Measurements from ENCODE around the gene MYO10. TPM values are rescaled to one million over a fixed set of nuclear protein-coding genes. Genes with fewer than 3 reads are reported as not detected.
"Not testable (repeated sequence)": the region's sequence is repeated elsewhere in the genome, so short reads cannot be mapped to it uniquely, and the experiment has no call there.

Gene MYO10
- polyA plus RNA-seq, 3 donors: 7.6 to 15.9 (median 9.3) TPM

DNA sequence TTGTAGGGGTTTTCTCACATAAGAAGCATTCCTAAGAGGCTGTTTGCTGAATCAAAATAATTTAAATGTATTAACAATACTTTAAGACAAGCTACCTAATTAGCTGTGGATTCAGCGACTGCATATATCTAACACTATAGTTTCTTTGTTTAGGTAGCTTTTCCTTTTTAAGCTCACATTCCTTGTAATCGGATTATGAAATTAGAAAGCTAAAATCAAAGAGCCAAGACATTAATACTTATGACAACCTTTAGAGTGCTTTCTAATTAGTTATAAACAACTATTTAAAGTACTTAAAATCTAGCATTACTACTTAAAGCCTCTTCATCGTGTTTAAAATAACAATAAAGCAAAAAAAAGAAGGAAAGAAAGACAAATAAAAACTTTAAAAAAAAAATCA, 182.0 kb downstream of the MYO10 start:
- WGBS, 3 donors: 71 to 80% (median 77%) methylated on average over 3 of the region's 3 CpGs
- H3K27ac ChIP-seq (ENCODE audit: low read depth, low read length): no peak overlapping the region

DNA sequence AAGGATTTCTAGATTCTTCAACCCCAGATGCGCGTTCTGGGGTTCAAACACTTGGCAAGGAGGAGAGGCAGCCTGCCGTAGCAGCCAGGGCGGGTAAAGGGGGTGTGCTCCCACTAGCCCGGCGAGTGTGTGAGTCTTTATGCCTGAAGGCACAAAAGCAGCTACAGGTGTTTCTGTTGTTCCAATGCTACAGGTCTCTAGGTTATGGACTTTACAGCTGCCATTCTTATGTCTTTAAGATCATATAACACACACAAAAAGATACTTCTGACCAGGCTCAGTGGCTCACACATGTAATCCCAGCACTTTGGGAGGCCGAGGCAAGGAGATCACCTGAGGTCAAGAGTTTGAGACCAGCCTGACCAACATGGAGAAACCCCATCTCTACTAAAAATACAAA, 185.6 kb downstream of the MYO10 start:
- no peak overlapping the region for H3K27ac ChIP-seq (ENCODE audit: low read depth, low read length)
- 90 to 97% (median 95%) methylated on average over 7 of the region's 7 CpGs for WGBS, 3 donors

DNA sequence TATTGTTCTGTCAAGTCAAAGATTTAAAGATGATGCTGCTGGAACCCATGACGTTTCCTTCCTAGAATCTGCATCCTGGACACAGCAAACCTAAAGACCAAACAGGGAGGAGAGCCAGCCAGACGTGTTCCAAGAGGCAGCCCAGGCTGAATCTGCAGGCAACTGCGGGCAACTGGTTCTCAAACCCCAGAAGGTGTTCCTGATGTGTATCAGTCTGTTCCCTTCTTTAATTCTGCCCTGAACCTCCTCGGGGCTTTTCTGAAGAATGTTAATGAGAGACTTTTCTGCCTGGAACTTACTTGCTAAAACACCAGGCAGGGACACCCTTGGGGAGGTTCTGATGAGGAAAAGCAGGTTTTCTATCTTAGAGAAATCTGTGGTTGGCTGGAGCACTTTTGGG, 186.5 kb downstream of the MYO10 start:
- WGBS, 3 donors: 74 to 79% (median 78%) methylated on average over 4 of the region's 4 CpGs

DNA sequence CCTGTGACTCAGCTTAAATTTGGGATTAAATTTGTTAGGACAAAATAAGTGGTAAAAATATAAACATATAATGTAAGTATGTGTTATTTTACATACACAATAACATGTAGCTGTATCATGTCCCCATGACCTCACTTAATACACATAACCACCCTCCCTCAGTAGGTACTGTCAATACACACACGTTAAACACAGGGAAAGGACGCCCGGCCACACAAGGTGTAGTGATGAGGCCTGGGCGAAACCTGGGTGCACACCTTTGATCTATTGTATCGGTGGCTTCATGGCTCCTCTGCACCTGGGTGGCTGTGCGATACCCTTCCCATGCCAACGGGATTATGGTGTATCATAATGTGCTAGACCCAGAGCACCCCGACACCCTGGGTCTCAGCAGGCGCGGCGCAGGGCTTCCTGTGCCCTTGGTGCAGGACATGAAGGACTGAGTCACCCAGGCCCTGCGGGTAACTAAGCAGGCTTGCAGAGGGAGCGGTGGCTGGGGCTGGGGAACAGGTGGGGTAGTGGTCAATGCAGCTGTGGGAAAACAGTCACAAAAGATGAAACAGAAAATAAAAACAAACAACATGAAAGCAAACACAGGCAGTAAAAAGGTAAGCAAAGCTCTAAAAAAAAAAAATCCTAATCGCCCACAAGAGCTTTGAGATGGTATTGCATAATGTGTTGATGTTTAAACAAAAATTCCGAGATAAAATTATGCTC, 191.8 kb downstream of the MYO10 start:
- WGBS, 3 donors: 79 to 96% (median 95%) methylated on average over 15 of the region's 15 CpGs
- no peak overlapping the region for H3K27ac ChIP-seq (ENCODE audit: low read depth, low read length)

More for the DNA sequence above, 186.5 kb downstream of the MYO10 start:
- no peak overlapping the region for H3K27ac ChIP-seq (ENCODE audit: low read depth, low read length)

DNA sequence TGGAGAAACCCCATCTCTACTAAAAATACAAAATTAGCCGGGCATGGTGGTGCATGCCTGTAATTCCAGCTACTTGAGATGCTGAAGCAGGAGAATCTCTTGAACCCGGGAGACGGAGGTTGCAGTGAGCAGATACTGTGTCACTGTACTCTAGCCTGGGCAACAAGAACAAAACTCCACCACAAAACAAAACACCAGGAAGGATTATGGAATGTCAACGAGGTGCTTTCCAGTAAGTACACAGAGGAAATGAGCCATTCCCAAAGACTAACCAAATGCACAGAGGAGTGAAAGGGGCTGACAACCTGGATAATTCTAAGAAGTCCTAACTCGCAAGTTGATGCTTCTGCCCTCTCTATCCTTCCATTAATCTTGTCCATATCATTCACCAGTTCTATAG, 193.2 kb downstream of the MYO10 start:
- 80 to 89% (median 86%) methylated on average over 5 of the region's 5 CpGs for WGBS, 3 donors
- no peak overlapping the region for H3K27ac ChIP-seq (ENCODE audit: low read depth, low read length)

DNA sequence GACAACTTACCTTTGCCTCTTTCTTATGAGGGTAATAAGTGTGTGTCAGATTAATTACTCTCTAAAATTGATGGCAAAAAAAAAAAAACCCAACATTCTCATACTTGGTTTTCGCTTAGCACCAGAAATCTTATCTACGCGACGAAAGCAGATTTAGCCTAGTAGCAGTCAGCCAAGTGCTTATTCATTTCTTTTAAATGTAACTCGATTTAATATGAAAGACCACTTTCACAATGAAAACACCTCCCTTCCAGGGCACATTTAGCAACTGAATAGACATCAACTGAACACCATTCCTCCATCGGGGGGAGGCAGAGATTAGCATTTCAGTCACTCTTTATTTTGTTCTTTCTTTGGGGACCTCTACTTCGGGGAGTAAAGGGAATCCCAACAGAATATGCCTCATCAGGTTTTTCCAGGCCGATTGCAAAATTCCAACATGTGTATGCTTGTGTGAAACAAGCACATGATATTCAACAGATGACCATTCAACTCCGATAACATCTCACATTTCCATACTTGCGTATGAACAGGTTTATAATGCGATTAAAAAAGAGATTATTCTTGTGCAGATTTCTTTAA, 195.2 kb downstream of the MYO10 start:
- H3K27ac ChIP-seq (ENCODE audit: low read depth, low read length): no peak overlapping the region
- WGBS, 3 donors: 40 to 46% (median 40%) methylated on average over 11 of the region's 11 CpGs

DNA sequence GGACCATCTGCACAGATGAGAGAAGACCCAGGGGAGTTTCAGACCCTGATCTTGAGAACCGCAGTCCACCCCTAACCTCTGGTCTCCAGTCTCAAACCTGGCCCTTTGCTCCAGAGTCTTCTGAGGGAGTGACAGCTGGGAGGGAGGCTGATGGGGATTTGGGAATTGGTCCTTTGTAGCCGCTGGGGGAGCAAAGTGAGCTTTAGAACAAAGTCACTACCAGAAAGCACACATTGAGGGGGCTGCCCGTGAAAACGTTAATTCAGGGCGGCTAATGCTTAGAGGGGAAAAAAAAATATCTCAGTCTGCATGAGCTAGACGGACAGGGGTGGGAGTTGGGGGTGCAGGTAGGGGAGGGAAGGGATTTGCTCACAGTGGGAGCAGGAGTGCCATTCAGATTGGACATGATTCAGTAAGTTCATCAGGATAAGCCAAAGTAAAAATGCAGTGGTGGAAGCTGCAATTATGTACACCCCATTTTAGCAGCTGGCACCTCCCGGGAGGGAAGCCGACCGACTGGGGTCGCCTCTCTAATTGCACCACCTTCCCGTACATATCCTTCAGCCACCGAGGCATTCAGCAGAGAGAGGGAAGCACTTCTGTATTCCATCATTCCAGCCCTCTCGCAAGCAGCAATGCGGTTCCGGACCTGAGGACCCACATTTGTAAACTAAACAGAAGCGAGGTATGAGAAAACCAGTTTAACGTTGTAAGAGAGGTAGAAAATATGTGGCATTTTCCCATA, 195.8 kb downstream of the MYO10 start:
- no peak overlapping the region for H3K27ac ChIP-seq (ENCODE audit: low read depth, low read length)
- WGBS, 3 donors: 49 to 68% (median 57%) methylated on average over 17 of the region's 17 CpGs

DNA sequence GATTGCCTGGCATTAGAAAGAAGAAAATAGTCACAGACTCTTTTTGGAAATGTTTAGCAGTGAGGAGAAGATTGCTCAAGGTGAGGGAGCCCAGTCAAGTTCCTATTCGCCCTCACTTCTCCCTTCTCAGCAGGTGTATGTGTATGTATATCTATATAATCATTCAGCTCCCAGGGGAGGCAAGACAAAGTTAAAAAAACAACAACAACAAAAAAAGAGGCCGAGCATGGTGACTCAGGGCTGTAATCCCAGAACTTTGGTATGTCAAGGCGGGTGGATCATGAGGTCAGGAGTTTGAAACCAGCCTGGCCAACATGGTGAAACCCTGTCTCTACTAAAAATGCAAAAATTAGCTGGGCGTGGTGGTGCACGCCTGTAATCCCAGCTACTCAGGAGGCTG, 197.7 kb downstream of the MYO10 start:
- not testable (repeated sequence) for H3K27ac ChIP-seq (ENCODE audit: low read depth, low read length)
- 84 to 91% (median 86%) methylated on average over 5 of the region's 5 CpGs for WGBS, 3 donors

DNA sequence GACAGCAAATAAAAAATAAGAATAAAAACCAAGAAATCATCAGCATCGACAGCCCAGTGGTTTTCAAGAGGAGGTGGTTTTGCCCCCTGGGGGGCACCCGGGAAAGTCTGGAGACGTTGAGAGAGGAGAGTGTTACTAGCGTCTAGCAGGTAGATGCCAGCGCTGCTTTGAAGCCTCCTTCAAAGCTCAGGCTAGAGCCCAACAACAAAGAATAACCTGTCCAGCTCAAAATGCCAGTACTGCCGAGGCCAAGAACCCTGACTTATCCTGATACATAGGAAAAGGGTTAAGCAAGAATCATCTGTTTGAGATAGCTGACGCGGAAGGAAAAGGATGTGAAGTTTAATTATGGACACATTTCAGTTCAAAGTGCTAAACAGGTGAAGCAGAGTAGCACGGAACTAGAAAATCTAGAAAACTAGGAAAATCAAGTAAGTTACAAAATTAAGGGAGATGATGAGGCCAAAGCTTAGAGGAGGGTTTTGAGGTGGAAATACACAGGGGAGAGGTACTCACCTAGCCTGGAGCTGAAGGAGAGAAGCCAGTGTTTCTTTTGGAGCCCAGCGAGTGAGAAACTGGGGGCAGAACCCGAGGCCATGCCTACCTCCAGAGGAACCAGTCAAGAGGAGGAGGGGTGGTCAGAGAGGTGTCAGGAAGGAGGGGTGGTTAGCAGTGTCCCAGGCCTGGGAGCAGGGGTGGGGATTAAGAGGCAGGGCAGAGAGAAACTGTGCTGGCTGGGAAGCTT, 198.3 kb downstream of the MYO10 start:
- no peak overlapping the region for H3K27ac ChIP-seq (ENCODE audit: low read depth, low read length)

DNA sequence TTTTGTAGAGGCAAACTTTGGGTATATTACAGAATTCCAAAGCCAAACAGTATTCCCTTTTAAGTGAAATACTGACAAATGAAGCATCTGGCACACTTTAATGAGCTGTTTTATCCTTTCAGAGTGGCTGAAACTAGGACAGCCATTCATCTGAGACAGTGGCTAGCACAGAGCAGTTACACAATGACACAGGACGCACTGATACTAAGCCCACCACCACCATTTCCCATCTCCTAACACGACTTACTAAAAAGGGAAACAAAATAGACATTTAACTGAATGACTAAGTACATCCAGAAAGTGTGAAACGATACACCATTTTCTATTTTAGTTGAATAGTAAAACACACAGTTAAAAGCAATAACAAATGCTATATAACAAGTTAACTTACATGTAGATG, 198.9 kb downstream of the MYO10 start:
- no peak overlapping the region for H3K27ac ChIP-seq (ENCODE audit: low read depth, low read length)
- 36 to 56% (median 54%) methylated on average over 3 of the region's 3 CpGs for WGBS, 3 donors

More for the DNA sequence above, 198.3 kb downstream of the MYO10 start:
- 54 to 81% (median 73%) methylated on average over 11 of the region's 11 CpGs for WGBS, 3 donors

DNA sequence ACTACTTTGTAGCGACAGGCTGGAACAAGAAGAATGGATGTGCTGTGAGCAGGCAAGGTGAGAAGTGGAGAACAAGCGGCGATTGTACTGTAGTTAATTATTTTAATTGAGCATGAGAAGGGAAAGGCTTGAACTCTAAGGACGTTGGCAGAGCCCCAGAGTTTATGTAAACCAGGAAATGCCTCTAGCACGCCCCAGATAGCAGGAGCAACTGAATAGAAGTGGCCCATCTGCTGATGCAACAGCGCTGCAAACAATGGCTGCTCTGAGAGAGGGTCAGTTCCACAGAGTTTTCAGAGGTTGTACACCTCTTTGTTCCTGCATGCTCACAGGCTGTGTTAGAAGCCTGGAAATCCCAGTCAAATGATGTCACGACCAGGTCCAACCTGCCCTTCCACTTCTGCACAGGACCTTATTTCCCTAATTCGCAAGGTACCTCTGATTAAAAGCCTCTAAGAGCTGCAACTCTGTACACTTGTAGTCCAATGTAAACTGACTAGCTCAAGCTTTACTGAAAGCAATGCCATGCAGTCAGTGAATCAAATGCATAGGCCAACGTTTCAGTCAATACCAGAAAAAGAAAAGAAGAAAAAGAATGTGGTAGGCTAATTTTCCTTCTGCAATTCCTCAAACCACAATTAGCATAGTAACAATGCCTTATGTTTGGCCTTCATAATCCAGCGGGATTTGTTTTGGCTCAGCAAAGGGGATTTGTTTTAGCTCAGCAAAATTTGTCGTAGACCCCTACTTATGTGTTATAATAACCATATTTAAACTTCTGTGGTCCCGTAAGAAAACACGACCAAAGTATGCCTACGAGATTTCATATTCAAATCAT, 199.7 kb downstream of the MYO10 start:
- H3K27ac ChIP-seq (ENCODE audit: low read depth, low read length): no peak overlapping the region
- 28 to 60% (median 54%) methylated on average over 14 of the region's 14 CpGs for WGBS, 3 donors

DNA sequence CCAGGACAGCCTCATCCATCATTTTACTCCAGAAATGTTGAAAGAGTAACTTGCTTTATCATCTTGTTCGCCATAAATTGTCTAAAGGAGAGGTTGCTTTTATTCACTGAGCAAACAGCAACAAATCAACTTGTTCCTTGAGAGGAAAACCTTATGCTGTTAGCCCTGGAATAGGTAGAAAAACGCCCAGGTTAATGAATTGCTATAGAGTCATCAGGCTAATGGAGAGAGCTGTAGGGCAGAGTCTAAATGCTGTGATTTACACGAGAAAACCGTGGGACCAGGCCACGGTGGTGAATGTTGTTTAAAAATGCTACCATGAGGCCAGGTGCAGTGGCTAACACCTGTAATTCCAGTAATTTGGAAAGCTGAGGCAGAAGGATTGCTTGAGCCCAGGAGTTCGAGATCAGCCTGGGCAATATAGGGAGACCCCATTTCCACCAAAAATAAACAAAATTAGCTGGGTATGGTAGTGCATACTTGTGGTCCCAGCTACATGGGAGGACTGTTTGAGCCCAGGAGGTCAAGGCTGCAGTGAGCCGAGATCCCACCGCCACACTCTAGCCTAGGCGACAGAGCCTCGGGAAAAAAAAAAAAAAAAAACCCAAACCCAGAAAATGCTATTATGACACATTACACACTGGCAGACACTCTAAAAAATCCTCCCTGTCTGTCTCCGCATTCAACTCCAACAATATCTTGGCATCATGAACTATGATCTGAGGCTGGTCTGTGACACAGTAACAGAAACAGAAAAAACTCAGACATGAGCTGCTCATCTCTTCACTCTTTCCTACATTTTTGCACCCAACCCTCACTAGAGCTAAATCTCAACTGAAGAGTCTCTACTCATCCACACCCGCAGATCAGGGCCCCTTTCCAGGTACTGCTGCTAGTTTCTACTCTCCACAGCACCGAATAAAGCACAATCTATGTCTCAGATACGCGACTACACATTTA, 200.7 kb downstream of the MYO10 start:
- 55 to 88% (median 80%) methylated on average over 15 of the region's 15 CpGs for WGBS, 3 donors
- H3K27ac ChIP-seq (ENCODE audit: low read depth, low read length): no peak overlapping the region

DNA sequence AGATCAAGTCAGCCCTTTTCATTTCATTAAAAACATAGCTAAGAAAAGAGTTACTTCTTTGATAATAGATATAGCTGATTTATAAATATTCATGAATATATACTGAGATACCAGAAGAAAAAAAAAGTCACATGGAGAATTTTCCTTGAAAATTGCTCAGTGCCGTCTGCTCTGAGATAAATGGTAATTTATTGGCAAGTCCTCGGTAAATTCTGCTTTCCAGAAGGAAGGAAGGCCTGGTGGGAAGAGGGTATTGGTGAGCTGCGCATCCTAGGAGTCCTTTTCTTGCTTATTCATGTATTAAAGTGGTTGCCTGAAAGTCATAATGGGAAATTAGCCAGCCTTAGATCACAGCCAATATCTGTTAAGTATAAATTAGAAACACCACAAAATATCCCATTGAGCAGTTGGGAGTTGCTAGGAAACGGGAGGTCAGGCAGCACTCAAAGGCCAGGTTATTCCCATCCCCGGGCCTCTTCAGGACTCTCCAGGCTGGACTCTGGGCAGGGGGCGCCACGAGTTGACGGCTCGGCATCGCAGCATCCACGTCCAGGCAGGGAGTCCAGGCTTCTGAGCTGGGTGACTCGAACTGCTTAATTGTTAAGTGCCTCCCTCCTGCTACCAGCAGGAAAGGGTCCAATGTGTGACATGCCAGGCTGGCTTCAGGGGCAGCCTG, 202.6 kb downstream of the MYO10 start:
- H3K27ac ChIP-seq (ENCODE audit: low read depth, low read length): no peak overlapping the region
- 80 to 87% (median 84%) methylated on average over 12 of the region's 12 CpGs for WGBS, 3 donors

DNA sequence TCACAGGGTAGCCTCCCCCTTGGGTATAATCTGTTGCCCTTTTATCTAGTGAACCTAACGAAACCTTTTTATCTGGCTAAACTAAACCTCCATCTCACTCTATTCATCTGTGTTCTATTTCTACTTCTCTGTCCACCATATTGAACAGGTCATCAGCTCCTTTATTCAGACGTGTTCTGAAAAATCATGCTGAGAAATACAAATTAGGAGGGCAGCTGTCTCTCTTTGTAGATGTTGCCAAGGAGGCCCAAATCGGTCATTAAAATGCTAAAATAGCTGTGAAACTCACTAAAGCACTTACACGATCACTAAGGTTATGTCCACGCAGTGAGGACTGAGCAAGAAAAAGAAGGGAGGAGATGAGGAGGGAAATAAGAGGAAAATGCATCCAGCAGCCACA, 203.7 kb downstream of the MYO10 start:
- 89 to 91% (median 89%) methylated on average over 5 of the region's 5 CpGs for WGBS, 3 donors
- no peak overlapping the region for H3K27ac ChIP-seq (ENCODE audit: low read depth, low read length)

DNA sequence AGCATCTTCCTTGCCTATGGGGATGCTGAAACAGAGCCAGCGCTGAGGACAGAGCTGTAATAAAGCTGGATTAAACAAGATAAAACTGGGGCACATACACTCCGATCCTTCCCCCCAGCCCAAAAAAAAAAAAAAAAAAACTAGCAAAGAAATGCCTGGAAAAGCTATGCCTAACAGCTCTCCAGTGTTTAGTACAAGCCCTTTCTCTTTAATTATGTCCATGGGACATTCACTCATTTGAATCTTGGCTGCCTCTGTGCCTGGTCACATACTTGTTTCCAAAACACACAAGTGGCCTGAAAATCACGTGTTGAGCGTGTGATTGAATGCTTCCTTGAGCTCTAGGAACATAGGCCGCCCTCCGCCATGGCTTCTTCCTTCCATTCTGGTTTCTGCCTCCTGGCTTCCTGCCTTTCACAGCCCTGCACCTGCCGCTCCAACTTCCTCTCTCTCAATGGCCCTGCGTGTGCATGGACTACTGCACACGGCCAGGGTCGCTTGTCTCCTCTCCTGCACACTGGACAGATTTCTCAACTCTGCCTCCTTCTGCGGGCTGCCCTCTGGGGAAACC, 208.2 kb downstream of the MYO10 start:
- WGBS, 3 donors: 15 to 28% (median 26%) methylated on average over 11 of the region's 11 CpGs
- no peak overlapping the region for H3K27ac ChIP-seq (ENCODE audit: low read depth, low read length)

DNA sequence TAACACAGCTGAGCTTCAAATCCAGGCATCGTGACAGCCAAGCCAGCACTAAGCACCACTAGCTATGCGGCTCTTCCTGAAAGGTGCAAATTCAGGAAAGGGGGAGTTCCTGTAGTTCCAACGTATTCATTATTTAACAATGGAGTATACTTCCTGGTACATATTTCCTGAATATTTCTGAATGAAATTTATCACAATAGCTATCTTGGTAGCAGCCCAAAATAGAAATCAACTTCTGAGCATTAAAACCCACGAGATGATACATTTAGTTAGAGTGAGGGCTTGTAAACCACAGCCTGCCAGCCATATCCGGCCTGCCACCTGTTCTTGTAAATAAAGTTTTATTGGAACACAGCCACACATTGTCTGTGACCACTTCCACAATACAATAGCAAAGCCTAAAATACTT, 209.5 kb downstream of the MYO10 start:
- WGBS, 3 donors: 41 to 61% (median 43%) methylated on average over 5 of the region's 5 CpGs
- no peak overlapping the region for H3K27ac ChIP-seq (ENCODE audit: low read depth, low read length)

Measured in adipose tissue (tissue), 3 donors.